Activated CD4-positive, alpha-beta memory T cell treated with anti-CD3 and anti-CD28 coated beads, Interleukin-2, amount 10 ng/mL, durations not matched to agents 7 days and 5 days (primary cell): ENCODE results near the gene C19orf25. TPM values are rescaled to one million over a fixed set of nuclear protein-coding genes. Genes with fewer than 3 reads are reported as not detected.

ENCODE experiments used
- CTCF ChIA-PET: fragments of 350-600 bp; sonication (Branson Sonifier 250); formaldehyde crosslinking; loops from one replicate; lab custom pipeline; 2021; ENCODE audit warnings: antibody characterized with exemption, inconsistent platforms; lab: Charles Lee
- POLR2A ChIA-PET: fragments of 350-600 bp; sonication (Branson Sonifier 250); formaldehyde crosslinking; loops from one replicate; lab custom pipeline; 2021; ENCODE audit warnings: antibody characterized with exemption; lab: Charles Lee
- DNase-seq: peaks from one replicate; pipeline ENCODE4 v3.0.0-alpha.2; 2020
- H3K27ac Mint-ChIP-seq: one replicate; pipeline ENCODE4 v1.8.0; 2021; ENCODE audit warnings: mild to moderate bottlenecking, mixed read lengths
- H3K27me3 Mint-ChIP-seq: one replicate; pipeline ENCODE4 v1.8.0; 2021; ENCODE audit warnings: mixed read lengths
- H3K36me3 Mint-ChIP-seq: one replicate; pipeline ENCODE4 v1.8.0; 2021; ENCODE audit warnings: low read depth, mixed read lengths
- H3K4me1 Mint-ChIP-seq: one replicate; pipeline ENCODE4 v1.8.0; 2021; ENCODE audit warnings: mixed read lengths
- H3K4me3 Mint-ChIP-seq: one replicate; pipeline ENCODE4 v1.8.0; 2021; ENCODE audit warnings: mild to moderate bottlenecking, mixed read lengths
- H3K9me3 Mint-ChIP-seq: one replicate; pipeline ENCODE4 v1.8.0; 2021; ENCODE audit warnings: mixed read lengths
- total RNA-seq, 2 experiments: library from RNA; stranded (reverse); gene quantifications; one replicate each; pipeline ENCODE4 v1.2.3, GENCODE V29; 2021

C19orf25 gene
- total RNA-seq, 2 experiments from 2014 or later: 38.4 to 38.5 TPM

DNA sequence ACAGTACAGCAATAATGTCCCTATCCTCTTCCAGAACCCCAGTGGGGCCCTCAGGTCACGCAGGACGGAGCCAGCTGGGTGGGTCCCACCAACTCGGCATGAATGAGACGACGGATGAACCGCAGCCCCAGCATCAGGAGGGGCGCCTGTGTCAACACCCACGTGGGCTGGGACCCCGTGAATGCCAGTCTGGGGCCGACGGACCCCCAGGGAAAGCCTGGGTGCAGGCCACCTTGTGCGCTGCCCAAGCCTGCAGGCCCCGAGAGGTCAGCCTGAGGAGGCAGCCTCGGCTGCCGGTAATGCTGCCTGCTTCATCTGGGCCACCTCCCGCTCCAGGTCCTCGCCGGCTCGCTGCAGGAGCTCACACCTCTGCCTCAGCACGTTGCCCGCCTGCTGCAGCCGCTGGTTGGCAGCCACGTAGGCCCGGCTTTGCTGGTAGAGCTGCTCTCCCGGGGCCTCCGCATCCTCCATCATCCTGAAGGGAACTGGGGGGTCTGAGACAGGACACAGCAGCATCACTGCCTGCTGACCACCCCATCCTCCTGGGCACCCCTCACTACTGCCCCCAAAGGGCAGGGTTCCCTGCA lies 4.2 kb downstream of the C19orf25 start:
- Mint-ChIP-seq H3K4me1 (peaks cover 34% of the 10 kb centered on the region), H3K36me3 (peaks cover 11% of the 10 kb centered on the region), H3K4me3 (no peak overlapping the region), H3K27me3 (peaks cover 6% of the 10 kb centered on the region), H3K9me3 (no peaks in the 10 kb centered on the region), H3K27ac (no peak overlapping the region)
- no peak for DNase-seq
- CTCF ChIA-PET: interaction anchor here (0.7 kb wide), 1 partner anchor 9 kb away, joined by 3 read pairs; no protein-coding TSS in a partner anchor
- POLR2A ChIA-PET: interaction anchor here (0.8 kb wide), 1 partner anchor 206 kb away, joined by 4 read pairs; the partner anchor contains the start of gene CIRBP

GRCh38 chr19:1474011-1474764 lies 4.8 kb downstream of the C19orf25 start:
- no peaks in the 10 kb centered on the region for H3K9me3 Mint-ChIP-seq
- ChIA-PET POLR2A (interaction anchor here (0.8 kb wide), 2 partner anchors 17 to 205 kb away, joined by 3 to 4 read pairs; partner anchors contain the start of genes CIRBP and REEP6), CTCF (interaction anchor here (0.7 to 0.9 kb wide), 2 partner anchors 8 to 319 kb away, joined by 3 to 4 read pairs; no protein-coding TSS in a partner anchor)
- H3K27ac Mint-ChIP-seq: no peak overlapping the region
- H3K4me1 Mint-ChIP-seq: peaks cover 29% of the 10 kb centered on the region
- H3K4me3 Mint-ChIP-seq: no peak overlapping the region
- peaks cover 6% of the 10 kb centered on the region for H3K27me3 Mint-ChIP-seq
- peaks cover 11% of the 10 kb centered on the region for H3K36me3 Mint-ChIP-seq
- no peak for DNase-seq

DNA sequence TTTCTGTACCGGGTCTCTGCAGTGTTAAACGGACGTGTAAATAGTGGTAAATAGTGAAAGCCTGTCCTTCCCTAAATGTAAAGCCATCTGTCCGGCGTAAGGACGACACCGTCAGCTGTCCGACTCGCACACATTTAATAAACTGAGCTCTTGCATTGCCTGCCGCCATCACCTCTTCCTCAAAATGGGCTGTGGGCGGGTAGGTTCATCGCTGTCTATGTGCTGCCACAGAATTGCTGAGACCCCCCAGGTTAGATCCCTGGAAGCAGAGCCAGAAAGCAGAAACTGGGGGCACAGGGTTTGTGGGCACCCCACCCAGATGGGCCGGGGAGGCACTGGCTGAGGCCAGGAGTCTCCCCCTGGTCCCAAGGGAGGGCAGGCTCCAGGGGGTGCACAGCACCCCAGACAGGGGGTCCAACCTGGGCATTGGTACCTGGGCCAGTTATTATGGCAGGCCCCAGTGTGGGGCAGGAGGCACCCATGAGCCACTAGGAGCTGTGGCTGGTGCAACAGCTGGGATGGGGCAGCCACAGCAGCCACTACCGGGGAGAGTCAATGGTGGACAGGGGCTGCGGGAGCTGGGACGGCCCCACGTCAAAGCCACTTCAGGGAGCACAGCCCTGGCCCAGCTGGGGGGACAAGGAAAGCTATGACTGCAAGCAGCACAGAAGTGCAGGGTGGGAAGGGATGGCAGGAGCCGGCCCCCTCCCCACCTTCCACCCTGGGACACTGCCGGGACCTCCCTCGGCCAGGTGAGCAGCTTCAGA lies 5.7 kb downstream of the C19orf25 start:
- ChIA-PET POLR2A (interaction anchor here (0.8 to 1.4 kb wide), 2 partner anchors 18 to 28 kb away, joined by 3 to 5 read pairs; partner anchors contain the start of gene REEP6), CTCF (interaction anchor here (0.9 to 2.5 kb wide), 2 partner anchors 29 to 320 kb away, joined by 4 to 10 read pairs; no protein-coding TSS in a partner anchor)
- no peaks in the 10 kb centered on the region for H3K9me3 Mint-ChIP-seq
- H3K27ac Mint-ChIP-seq: no peak overlapping the region
- no peak overlapping the region for H3K4me3 Mint-ChIP-seq
- H3K36me3 Mint-ChIP-seq: peaks cover 8% of the 10 kb centered on the region
- peaks cover 25% of the 10 kb centered on the region for H3K4me1 Mint-ChIP-seq
- DNase-seq: no peak
- H3K27me3 Mint-ChIP-seq: peaks cover 7% of the 10 kb centered on the region

DNA sequence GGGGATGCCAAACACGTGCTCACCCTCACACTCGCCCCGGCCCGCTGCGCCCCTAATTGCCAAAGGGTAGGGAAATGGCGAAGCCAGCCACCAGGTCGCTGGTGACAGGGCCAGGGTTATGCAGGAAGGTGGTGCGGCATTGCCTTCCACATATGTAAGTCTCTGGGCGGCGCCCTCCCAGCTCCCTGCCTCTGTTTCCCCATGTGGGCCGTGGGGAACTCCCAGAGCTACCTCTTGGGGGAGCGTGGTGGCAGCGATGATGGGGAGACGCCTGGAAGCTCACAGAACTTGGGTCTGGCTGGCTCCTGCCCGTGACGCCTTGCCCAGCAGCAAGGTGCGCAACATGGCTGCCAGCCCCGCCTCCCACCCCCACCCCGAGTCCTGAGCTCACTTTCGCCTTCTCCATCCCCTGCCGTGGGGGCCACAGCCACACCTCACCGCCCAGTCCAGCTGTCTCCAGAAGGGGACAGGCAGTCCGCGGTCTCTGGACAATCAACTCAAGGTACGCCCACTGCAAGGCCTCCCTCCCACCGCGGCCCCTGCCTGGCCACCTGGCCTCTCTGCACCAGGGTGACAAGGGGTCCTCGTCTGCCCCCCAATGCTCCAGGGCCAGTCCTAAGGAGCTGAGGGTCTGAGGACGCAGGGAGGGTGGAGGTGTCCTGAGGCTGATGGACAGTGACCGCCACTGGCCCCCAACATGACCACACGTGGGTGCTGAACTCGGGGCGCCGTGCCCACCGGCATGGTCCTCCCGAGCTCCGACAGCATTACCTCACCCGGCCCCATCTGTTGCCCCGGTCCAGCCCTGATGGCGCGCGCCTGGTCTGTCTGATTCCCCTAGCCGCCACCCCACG lies 6.6 kb downstream of the C19orf25 start:
- ChIA-PET CTCF (interaction anchor here (2.5 kb wide), 1 partner anchor 28 kb away, joined by 10 read pairs; no protein-coding TSS in a partner anchor), POLR2A (interaction anchor here (0.8 to 1.4 kb wide), 4 partner anchors 17 to 113 kb away, joined by 3 to 5 read pairs (median 4); no protein-coding TSS in a partner anchor)
- no peak for DNase-seq
- Mint-ChIP-seq H3K36me3 (peaks cover 7% of the 10 kb centered on the region), H3K4me1 (peaks cover 19% of the 10 kb centered on the region), H3K9me3 (no peaks in the 10 kb centered on the region), H3K4me3 (no peak overlapping the region), H3K27me3 (peaks cover 7% of the 10 kb centered on the region), H3K27ac (no peak overlapping the region)

- DNase-seq: no peak
- peaks cover 13% of the 10 kb centered on the region for H3K4me1 Mint-ChIP-seq
- no peak overlapping the region for H3K27ac Mint-ChIP-seq
- H3K36me3 Mint-ChIP-seq: peaks cover 2% of the 10 kb centered on the region
- ChIA-PET CTCF (interaction anchor here (0.8 to 2.5 kb wide), 3 partner anchors 19 to 30 kb away, joined by 3 to 10 read pairs (median 3); partner anchors contain the start of gene REEP6), POLR2A (interaction anchor here (0.8 to 1.4 kb wide), 9 partner anchors 10 to 366 kb away, joined by 3 to 5 read pairs (median 3); partner anchors contain the start of genes PCSK4 and REEP6)
- H3K27me3 Mint-ChIP-seq: peaks cover 11% of the 10 kb centered on the region
- no peaks in the 10 kb centered on the region for H3K9me3 Mint-ChIP-seq
- H3K4me3 Mint-ChIP-seq: no peak overlapping the region
Measured at GRCh38 chr19:1471515-1472160, 7.4 kb downstream of the C19orf25 start.

DNA sequence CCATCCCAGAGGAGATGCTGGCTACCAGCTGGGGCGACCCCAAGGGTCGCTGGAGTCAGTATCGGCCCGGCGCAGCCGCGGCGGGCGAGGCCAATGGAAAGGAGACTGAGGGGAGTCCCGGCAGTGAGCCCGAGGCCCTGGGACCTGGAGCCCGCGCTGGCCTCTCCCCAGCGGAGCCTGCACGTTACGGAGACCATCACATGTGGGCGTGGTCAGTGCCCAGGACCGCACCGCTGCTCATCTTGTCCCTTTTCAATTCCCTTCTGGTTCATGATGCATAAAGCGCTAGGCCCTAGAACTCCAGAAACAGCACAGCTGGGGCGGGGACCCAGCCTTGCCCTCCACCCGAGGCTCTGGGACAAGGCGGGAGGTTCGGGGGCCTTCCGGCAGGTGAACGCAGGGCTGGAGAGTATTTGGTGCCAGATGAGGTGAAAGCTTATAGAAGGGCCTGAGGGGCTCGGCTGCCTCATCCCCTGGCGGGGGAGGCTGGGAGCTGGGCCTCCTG lies 8.0 kb downstream of the C19orf25 start:
- Mint-ChIP-seq H3K36me3 (peaks cover 2% of the 10 kb centered on the region), H3K4me1 (peaks cover 13% of the 10 kb centered on the region), H3K27ac (no peak overlapping the region), H3K9me3 (no peaks in the 10 kb centered on the region), H3K4me3 (no peak overlapping the region), H3K27me3 (peaks cover 11% of the 10 kb centered on the region)
- DNase-seq: peak; percentile 40
- ChIA-PET POLR2A (interaction anchor here (0.8 to 1.3 kb wide), 7 partner anchors 9 to 366 kb away, joined by 3 to 5 read pairs (median 3); partner anchors contain the start of genes PCSK4 and REEP6), CTCF (interaction anchor here (0.8 to 2.5 kb wide), 3 partner anchors 20 to 29 kb away, joined by 3 to 10 read pairs (median 3); partner anchors contain the start of gene REEP6)

DNA sequence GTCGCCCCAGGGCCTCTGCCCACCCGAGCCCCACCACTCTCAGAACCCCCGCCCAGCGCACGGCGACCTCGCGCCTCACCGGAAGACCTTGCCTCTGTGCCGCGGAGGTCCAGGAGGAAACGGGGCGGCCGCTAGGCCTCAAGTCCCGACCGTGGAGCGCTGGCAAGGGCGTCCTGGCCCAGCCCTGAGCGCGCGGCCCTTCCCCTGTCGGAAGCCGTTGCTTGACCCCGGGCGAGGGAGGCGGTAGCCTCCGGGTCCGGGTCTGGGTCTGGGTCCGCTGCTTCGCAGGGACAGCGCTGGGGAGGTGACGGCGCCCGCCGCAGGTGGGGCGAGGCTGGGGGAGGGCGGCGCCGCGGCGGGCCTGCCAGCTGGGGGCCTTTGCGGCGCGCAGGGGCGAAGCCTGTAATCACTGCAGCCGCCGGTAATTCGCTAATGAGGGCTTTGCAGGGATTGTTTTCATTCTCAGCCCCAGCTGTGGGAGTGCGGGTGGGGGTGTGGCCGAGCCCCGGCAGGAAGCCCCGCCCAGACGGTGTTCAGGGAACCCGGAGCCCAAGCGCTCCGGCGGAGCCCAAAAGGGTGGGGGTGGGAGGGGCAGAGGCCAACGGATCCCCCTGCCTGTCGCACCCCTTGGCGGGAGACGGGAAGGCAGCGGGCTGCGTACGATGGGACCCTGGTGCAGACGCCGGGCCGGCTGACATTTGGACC lies 8.6 kb downstream of the C19orf25 start:
- Mint-ChIP-seq H3K4me3 (peak overlapping the region; percentile 55), H3K4me1 (peaks cover 13% of the 10 kb centered on the region), H3K27me3 (peaks cover 11% of the 10 kb centered on the region), H3K36me3 (peaks cover 2% of the 10 kb centered on the region), H3K9me3 (no peaks in the 10 kb centered on the region), H3K27ac (no peak overlapping the region)
- DNase-seq: peak; percentile 80
- ChIA-PET CTCF (interaction anchor here (1.4 to 2.5 kb wide), 2 partner anchors 26 to 29 kb away, joined by 3 to 10 read pairs; no protein-coding TSS in a partner anchor), POLR2A (interaction anchor here (1.1 to 1.3 kb wide), 3 partner anchors 8 to 367 kb away, joined by 3 read pairs; no protein-coding TSS in a partner anchor)

GRCh38 chr19:1470055-1470304 lies 9.0 kb downstream of the C19orf25 start:
- CTCF ChIA-PET: no interaction called here
- H3K36me3 Mint-ChIP-seq: peaks cover 2% of the 10 kb centered on the region
- peaks cover 11% of the 10 kb centered on the region for H3K27me3 Mint-ChIP-seq
- POLR2A ChIA-PET: interaction anchor here (1.3 kb wide), 1 partner anchor 367 kb away, joined by 3 read pairs; no protein-coding TSS in a partner anchor
- DNase-seq: no peak
- peak overlapping the region; percentile 55 for H3K4me3 Mint-ChIP-seq
- no peaks in the 10 kb centered on the region for H3K9me3 Mint-ChIP-seq
- peaks cover 13% of the 10 kb centered on the region for H3K4me1 Mint-ChIP-seq
- H3K27ac Mint-ChIP-seq: no peak overlapping the region

- peak; percentile 35 for DNase-seq
- Mint-ChIP-seq H3K27ac (no peak overlapping the region), H3K4me3 (no peak overlapping the region), H3K9me3 (no peaks in the 10 kb centered on the region), H3K36me3 (peaks cover under 1% of the 10 kb centered on the region), H3K4me1 (peaks cover 13% of the 10 kb centered on the region), H3K27me3 (peaks cover 11% of the 10 kb centered on the region)
- CTCF ChIA-PET: interaction anchor here (1.3 kb wide), 1 partner anchor 15 kb away, joined by 4 read pairs; no protein-coding TSS in a partner anchor
- POLR2A ChIA-PET: interaction anchor here (0.7 to 1.6 kb wide), 3 partner anchors 9 to 24 kb away, joined by 3 to 6 read pairs (median 3); partner anchors contain the start of gene C19orf25
Measured at GRCh38 chr19:1469255-1470054, 9.6 kb downstream of the C19orf25 start.

DNA sequence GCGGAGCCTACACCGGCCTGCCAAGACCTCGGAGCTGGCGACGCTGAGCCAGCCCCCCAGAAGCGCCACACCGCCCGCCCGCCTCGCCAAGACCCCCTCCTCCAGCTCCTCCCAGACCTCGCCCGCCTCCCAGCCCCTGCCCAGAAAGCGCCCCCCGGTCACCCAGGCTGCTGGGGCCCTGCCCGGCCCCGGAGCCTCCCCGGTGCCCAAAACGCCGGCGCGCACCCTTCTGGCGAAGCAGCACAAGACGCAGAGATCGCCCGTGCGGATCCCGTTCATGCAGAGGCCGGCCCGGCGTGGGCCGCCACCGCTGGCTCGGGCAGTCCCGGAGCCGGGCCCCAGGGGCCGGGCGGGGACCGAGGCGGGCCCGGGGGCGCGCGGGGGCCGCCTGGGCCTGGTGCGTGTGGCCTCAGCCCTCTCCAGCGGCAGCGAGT lies 10.2 kb downstream of the C19orf25 start:
- Mint-ChIP-seq H3K4me3 (no peak overlapping the region), H3K4me1 (peaks cover 13% of the 10 kb centered on the region), H3K9me3 (no peaks in the 10 kb centered on the region), H3K27ac (no peak overlapping the region), H3K27me3 (peaks cover 11% of the 10 kb centered on the region), H3K36me3 (no peaks in the 10 kb centered on the region)
- CTCF ChIA-PET: interaction anchor here (1.3 kb wide), 1 partner anchor 14 kb away, joined by 4 read pairs; no protein-coding TSS in a partner anchor
- POLR2A ChIA-PET: interaction anchor here (0.7 to 1.6 kb wide), 4 partner anchors 9 to 24 kb away, joined by 3 to 6 read pairs (median 3); partner anchors contain the start of gene C19orf25
- peak; percentile 36 for DNase-seq
